ENCODE data around the gene MBNL2.

MBNL2 gene

GRCh38 chr13:97211300-97211699 lies 10.8 kb upstream of the MBNL2 start:
- DNase-seq (ENCODE audit: low read depth in 2 of 2): no peak

GRCh38 chr13:97212004-97212403 lies 10.1 kb upstream of the MBNL2 start:
- DNase-seq (ENCODE audit: low read depth in 2 of 2): no peak

- no peak for DNase-seq (ENCODE audit: low read depth in 2 of 2)
These were observed 9.5 kb upstream of the MBNL2 start for GRCh38 chr13:97212601-97213040.

- DNase-seq (ENCODE audit: low read depth in 2 of 2): no peak
These were observed 7.2 kb upstream of the MBNL2 start for GRCh38 chr13:97214921-97215320.

- DNase-seq (ENCODE audit: low read depth in 2 of 2): no peak
These were observed 6.8 kb upstream of the MBNL2 start for GRCh38 chr13:97215325-97215724.

- no peak for DNase-seq (ENCODE audit: low read depth in 2 of 2)
These were observed 2.9 kb upstream of the MBNL2 start for GRCh38 chr13:97219226-97219625.

- DNase-seq (ENCODE audit: low read depth in 2 of 2): no peak
These were observed 1.8 kb upstream of the MBNL2 start for GRCh38 chr13:97220151-97220900.

GRCh38 chr13:97221046-97221445 lies 1.1 kb upstream of the MBNL2 start:
- DNase-seq (ENCODE audit: low read depth in 2 of 2): no peak

- no peak for DNase-seq (ENCODE audit: low read depth in 2 of 2)
These were observed 667 bp upstream of the MBNL2 start for GRCh38 chr13:97221466-97221865.

- peak; percentile 47 to 50 for DNase-seq (ENCODE audit: low read depth in 2 of 2)
These were observed 1.0 kb downstream of the MBNL2 start for GRCh38 chr13:97223037-97223710.

GRCh38 chr13:97223711-97224541 lies 1.8 kb downstream of the MBNL2 start:
- peak; percentile 83 to 84 for DNase-seq (ENCODE audit: low read depth in 2 of 2)

GRCh38 chr13:97224544-97225300 lies 2.6 kb downstream of the MBNL2 start:
- no peak for DNase-seq (ENCODE audit: low read depth in 2 of 2)

GRCh38 chr13:97225533-97225932 lies 3.4 kb downstream of the MBNL2 start:
- DNase-seq (ENCODE audit: low read depth in 2 of 2): no peak

- no peak for DNase-seq (ENCODE audit: low read depth in 2 of 2)
These were observed 3.9 kb downstream of the MBNL2 start for GRCh38 chr13:97226013-97226412.

- DNase-seq (ENCODE audit: low read depth in 2 of 2): no peak
These were observed 4.9 kb downstream of the MBNL2 start for GRCh38 chr13:97226788-97227627.

GRCh38 chr13:97228850-97229521 lies 6.9 kb downstream of the MBNL2 start:
- no peak for DNase-seq (ENCODE audit: low read depth in 2 of 2)

- DNase-seq (ENCODE audit: low read depth in 2 of 2): no peak
These were observed 7.6 kb downstream of the MBNL2 start for GRCh38 chr13:97229699-97230098.

- no peak for DNase-seq (ENCODE audit: low read depth in 2 of 2)
These were observed 9.1 kb downstream of the MBNL2 start for GRCh38 chr13:97231118-97231828.

GRCh38 chr13:97231829-97232196 lies 9.7 kb downstream of the MBNL2 start:
- DNase-seq (ENCODE audit: low read depth in 2 of 2): no peak

- no peak for DNase-seq (ENCODE audit: low read depth in 2 of 2)
These were observed 11.4 kb downstream of the MBNL2 start for GRCh38 chr13:97233499-97233898.
